ENCODE measurements around the gene EMSY. TPM values are rescaled to one million over a fixed set of nuclear protein-coding genes. Genes with fewer than 3 reads are reported as not detected.
A peak's percentile ranks its signal among the peaks of the same experiment; 100 is the strongest.
"Not testable (repeated sequence)": the region's sequence is repeated elsewhere in the genome, so short reads cannot be mapped to it uniquely, and the experiment has no call there.

Gene EMSY, protein sequence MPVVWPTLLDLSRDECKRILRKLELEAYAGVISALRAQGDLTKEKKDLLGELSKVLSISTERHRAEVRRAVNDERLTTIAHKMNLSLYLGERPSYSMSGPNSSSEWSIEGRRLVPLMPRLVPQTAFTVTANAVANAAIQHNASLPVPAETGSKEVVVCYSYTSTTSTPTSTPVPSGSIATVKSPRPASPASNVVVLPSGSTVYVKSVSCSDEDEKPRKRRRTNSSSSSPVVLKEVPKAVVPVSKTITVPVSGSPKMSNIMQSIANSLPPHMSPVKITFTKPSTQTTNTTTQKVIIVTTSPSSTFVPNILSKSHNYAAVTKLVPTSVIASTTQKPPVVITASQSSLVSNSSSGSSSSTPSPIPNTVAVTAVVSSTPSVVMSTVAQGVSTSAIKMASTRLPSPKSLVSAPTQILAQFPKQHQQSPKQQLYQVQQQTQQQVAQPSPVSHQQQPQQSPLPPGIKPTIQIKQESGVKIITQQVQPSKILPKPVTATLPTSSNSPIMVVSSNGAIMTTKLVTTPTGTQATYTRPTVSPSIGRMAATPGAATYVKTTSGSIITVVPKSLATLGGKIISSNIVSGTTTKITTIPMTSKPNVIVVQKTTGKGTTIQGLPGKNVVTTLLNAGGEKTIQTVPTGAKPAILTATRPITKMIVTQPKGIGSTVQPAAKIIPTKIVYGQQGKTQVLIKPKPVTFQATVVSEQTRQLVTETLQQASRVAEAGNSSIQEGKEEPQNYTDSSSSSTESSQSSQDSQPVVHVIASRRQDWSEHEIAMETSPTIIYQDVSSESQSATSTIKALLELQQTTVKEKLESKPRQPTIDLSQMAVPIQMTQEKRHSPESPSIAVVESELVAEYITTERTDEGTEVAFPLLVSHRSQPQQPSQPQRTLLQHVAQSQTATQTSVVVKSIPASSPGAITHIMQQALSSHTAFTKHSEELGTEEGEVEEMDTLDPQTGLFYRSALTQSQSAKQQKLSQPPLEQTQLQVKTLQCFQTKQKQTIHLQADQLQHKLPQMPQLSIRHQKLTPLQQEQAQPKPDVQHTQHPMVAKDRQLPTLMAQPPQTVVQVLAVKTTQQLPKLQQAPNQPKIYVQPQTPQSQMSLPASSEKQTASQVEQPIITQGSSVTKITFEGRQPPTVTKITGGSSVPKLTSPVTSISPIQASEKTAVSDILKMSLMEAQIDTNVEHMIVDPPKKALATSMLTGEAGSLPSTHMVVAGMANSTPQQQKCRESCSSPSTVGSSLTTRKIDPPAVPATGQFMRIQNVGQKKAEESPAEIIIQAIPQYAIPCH (N-terminal part only)
- 10 to 100 TPM; 23.2 to 26.7 TPM for total RNA-seq

DNA sequence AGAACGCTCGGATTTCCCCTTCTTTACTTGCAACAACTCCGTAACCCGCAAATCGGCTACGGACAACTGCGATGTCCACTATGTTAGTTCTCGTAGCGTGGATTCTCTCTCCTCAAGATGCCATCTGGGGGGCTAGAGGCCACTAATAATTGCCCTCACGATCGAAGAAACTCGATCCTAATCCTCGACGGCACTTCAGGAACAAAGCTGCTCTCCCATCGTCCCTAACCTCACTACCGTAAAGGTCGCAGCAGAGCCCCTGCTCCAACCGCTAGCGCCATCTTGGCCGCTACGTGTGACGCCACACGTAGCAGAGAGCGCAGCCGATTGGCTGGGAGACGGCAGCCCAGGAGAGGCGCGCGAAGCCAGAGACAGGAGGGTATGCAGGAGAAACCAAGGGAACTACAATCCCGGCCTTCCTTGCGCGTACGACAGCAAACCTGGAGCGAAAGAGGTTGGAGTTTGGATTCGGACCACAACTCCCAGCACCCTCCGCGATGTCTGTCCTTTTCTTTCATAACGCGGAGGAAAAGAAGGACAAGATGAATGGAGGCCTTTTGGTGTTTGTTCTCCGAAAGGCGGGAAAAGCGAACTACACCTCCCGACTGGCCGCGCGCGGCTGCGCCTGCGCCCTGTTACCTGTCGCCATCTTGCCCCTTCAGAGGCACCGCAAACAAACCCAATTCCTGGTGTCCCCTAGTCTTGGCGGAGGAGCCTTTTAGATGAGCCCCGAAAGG, at the start of gene EMSY:
EMSY (plus strand) TSS at position 635 of the 737 bp plus-strand sequence. CDS start 1,921 bp downstream, outside the sequence.
- H3K9me3 Mint-ChIP-seq: no peaks in the 10 kb centered on the region
- peaks cover 31% of the 10 kb centered on the region for H3K36me3 Mint-ChIP-seq (ENCODE audit: low read depth)
- intact Hi-C loops (cut with micrococcal nuclease): loop anchor here (1.0 to 10.0 kb wide), 10 partner anchors 20 to 1550 kb away; partner anchors contain the start of genes AAMDC, ACER3, GVQW3 and INTS4
- CTCF ChIA-PET: interaction anchor here (0.5 to 1.7 kb wide), 2 partner anchors 235 to 603 kb away, joined by 3 to 7 read pairs; no protein-coding TSS in a partner anchor
- peak within 1 kb of the TSS; percentile 96 for H3K27ac Mint-ChIP-seq
- peak within 1 kb of the TSS; percentile 95 for H3K4me3 Mint-ChIP-seq
- peaks cover 32% of the 10 kb centered on the region for H3K4me1 Mint-ChIP-seq (ENCODE audit: low read depth)
- no peaks in the 10 kb centered on the region for H3K27me3 Mint-ChIP-seq (ENCODE audit: low read depth)
- peak; percentile 95 for DNase-seq

DNA sequence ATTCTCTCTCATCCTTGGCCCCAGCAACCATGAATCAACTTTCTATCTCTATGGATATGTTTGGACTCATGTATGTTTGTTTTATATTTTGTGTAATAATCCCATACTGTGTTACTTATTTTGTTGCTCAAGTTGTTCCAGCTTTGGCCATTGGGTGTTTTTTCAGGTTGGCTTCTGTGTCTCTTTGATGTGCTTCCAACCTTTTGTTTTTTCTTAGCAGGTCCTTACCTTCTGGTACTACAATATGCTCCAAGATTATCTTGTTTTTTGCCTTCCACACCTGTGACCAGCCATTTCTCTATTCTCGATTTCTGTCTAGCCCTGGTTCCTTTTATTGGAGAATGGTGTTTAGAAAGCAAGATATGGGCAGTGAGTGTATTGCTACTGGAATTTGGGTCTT, 49.5 kb upstream of the EMSY start:
- intact Hi-C loops (cut with micrococcal nuclease): no loop called here
- DNase-seq: no peak
- Mint-ChIP-seq H3K9me3 (no peaks in the 10 kb centered on the region), H3K27me3 (ENCODE audit: low read depth) (no peaks in the 10 kb centered on the region), H3K4me1 (ENCODE audit: low read depth) (no peaks in the 10 kb centered on the region), H3K27ac (no peak overlapping the region), H3K4me3 (no peak overlapping the region), H3K36me3 (ENCODE audit: low read depth) (no peaks in the 10 kb centered on the region)
- CTCF ChIA-PET: interaction anchor here (1.0 kb wide), 1 partner anchor 72 kb away, joined by 3 read pairs; no protein-coding TSS in a partner anchor

DNA sequence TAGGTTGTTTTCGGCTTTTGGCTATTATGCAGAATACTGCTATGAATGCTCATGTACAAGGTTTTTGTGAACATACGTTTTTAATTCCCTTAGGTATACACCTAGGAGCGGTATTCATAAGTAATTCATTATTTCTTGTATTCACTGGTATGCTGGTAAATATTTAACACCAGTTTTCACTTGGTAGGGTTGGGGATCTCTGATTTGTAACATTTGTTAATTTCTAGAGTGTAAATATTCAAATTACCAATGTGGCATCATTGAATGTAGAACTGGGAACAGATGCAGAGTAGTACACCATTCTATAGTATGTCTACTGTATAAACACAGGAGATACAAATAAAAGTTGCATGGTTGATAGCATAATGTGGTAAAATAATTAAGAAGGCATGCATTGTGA, 47.4 kb upstream of the EMSY start:
- Mint-ChIP-seq H3K9me3 (no peaks in the 10 kb centered on the region), H3K36me3 (ENCODE audit: low read depth) (no peaks in the 10 kb centered on the region), H3K27me3 (ENCODE audit: low read depth) (no peaks in the 10 kb centered on the region), H3K4me1 (ENCODE audit: low read depth) (no peaks in the 10 kb centered on the region), H3K27ac (no peak overlapping the region), H3K4me3 (no peak overlapping the region)
- intact Hi-C loops (cut with micrococcal nuclease): no loop called here
- DNase-seq: no peak
- CTCF ChIA-PET: interaction anchor here (0.7 kb wide), 1 partner anchor 175 kb away, joined by 5 read pairs; no protein-coding TSS in a partner anchor

DNA sequence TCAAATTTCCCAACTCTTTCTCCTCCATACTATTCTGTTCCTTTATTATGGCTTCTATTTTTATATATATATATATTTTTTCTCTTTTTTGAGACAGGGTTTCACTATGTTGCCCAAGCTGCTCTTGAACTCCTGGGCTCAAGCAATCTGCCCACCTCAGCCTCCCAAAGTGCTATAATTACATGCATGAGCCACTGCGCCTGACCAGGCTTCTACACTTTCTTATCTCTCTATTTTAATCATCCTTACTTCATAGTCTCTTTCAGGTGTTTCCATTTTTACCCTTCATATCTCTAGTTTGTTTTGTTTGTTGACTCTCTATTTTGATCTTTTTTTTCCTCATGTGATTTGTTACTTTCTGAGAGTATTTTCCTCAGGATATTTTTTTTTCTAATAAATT, 43.9 kb upstream of the EMSY start:
- no peaks in the 10 kb centered on the region for H3K9me3 Mint-ChIP-seq
- CTCF ChIA-PET: no interaction called here
- H3K27ac Mint-ChIP-seq: no peak overlapping the region
- H3K36me3 Mint-ChIP-seq (ENCODE audit: low read depth): no peaks in the 10 kb centered on the region
- intact Hi-C loops (cut with micrococcal nuclease): no loop called here
- no peak for DNase-seq
- H3K27me3 Mint-ChIP-seq (ENCODE audit: low read depth): no peaks in the 10 kb centered on the region
- no peak overlapping the region for H3K4me3 Mint-ChIP-seq
- H3K4me1 Mint-ChIP-seq (ENCODE audit: low read depth): no peaks in the 10 kb centered on the region

DNA sequence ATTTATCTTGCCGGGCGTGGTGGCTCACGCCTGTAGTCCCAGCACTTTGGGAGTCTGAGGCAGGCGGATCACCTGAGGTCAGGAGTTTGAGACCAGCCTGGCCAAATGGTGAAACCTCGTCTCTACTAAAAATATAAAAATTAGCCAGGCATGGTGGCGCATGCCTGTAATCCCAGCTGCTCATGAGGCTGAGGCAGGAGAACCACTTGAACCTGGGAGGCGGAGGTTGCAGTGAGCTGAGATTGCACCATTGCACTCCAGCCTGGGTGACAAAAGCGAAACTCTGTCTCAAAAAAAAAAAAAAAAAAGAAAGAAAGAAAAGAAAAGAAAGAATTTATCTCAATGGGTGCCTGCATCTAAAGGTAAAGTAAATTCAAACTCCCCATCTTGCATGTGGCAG, 43.3 kb upstream of the EMSY start:
- CTCF ChIA-PET: interaction anchor here (0.6 kb wide), 1 partner anchor 111 kb away, joined by 3 read pairs; no protein-coding TSS in a partner anchor
- intact Hi-C loops (cut with micrococcal nuclease); H3K27me3 Mint-ChIP-seq (ENCODE audit: low read depth); H3K27ac Mint-ChIP-seq; H3K9me3 Mint-ChIP-seq; H3K4me3 Mint-ChIP-seq; H3K4me1 Mint-ChIP-seq (ENCODE audit: low read depth); DNase-seq; H3K36me3 Mint-ChIP-seq (ENCODE audit: low read depth): not testable (repeated sequence)

DNA sequence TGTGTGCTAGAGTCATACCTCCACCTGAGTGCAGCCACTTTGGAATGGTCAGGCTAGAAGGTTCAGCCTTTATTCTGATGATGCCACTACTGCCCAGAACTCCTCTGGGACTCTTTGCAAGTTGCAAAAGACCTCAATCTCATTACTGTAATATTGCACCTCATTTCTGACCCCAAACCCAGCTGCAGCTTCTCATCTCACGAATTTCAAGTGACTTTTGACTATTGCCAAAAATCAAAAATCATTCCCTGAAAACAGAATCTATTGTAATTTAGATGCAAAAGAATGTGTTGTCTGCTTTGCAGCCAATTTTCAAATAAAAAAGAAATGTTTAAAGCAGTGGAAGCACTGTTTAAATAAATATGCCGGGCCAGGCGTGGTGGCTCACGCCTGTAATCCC, 38.5 kb upstream of the EMSY start:
- Mint-ChIP-seq H3K36me3 (ENCODE audit: low read depth) (no peaks in the 10 kb centered on the region), H3K9me3 (no peaks in the 10 kb centered on the region), H3K27ac (no peak overlapping the region), H3K4me3 (no peak overlapping the region), H3K27me3 (ENCODE audit: low read depth) (no peaks in the 10 kb centered on the region), H3K4me1 (ENCODE audit: low read depth) (no peaks in the 10 kb centered on the region)
- no peak for DNase-seq
- CTCF ChIA-PET: no interaction called here
- intact Hi-C loops (cut with micrococcal nuclease): no loop called here

DNA sequence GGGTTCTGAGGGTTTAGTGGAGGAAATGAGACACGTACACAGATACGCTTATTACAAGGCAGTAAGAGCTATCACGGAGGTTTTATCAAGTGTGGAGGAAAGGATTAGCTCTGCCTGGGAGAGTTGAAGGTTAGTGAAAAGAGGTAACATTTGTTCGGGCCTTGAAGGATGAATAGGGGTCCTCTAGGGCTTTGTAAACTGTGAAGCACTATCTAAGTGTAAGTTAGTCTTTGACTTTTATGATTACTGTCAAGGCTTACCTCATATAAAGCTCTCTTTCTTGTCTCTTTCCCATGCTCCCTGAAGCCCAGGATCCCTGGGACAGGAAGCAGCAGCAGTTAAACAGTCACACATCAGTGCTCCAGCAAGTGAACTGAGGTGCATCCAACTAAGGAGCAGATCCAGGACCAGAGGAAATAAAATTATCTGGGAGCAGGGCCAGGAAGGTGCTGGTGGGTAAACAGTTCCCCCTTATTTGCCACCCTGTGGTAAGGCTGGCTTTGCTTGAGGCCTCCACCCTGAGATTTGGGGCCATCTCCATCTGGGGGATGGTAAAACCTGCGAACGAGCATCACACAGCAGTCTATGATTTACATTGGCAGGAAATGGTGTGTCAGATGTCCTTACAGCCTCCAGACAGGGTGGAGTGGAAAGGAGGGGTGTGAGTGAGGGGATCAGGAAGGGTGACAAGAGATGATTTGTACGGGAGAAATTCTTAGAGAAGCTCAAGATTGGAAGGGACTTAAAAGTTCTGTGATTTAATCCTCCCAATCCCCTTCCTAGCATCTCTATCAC, 36.5 kb upstream of the EMSY start:
- H3K4me1 Mint-ChIP-seq (ENCODE audit: low read depth): no peaks in the 10 kb centered on the region

DNA sequence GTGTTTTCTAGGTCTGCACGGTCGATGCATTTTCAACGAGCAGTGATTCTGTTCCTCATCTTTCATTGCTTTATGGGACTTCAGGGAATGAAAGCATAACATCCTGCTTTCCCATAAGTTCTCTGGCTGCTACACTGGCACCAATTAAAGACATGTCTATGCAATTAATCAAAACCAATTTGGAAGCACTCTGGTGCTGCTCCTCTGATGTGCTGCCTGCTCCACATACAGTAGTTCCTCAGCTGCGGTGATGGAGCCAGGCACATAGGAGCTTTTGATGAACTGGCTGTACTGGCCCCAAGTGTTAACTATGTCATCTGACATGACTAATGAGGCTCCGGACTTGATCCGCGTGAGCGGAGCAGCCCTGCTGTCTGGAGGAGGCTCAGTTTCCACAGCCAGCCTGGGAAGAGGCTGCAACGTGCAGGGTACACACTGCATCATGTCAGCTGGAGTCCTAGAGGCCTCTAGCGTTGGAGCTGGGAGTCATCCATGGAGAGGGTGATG, 33.9 kb upstream of the EMSY start:
- CTCF ChIA-PET: no interaction called here
- H3K27me3 Mint-ChIP-seq (ENCODE audit: low read depth): no peaks in the 10 kb centered on the region
- no peaks in the 10 kb centered on the region for H3K9me3 Mint-ChIP-seq
- intact Hi-C loops (cut with micrococcal nuclease): no loop called here
- no peaks in the 10 kb centered on the region for H3K4me1 Mint-ChIP-seq (ENCODE audit: low read depth)
- no peak for DNase-seq
- H3K27ac Mint-ChIP-seq: no peak overlapping the region
- H3K36me3 Mint-ChIP-seq (ENCODE audit: low read depth): no peaks in the 10 kb centered on the region
- no peak overlapping the region for H3K4me3 Mint-ChIP-seq

More for the DNA sequence above, 36.5 kb upstream of the EMSY start:
- Mint-ChIP-seq H3K9me3 (no peaks in the 10 kb centered on the region), H3K4me3 (no peak overlapping the region), H3K27me3 (ENCODE audit: low read depth) (no peaks in the 10 kb centered on the region), H3K36me3 (ENCODE audit: low read depth) (no peaks in the 10 kb centered on the region), H3K27ac (no peak overlapping the region)
- CTCF ChIA-PET: no interaction called here
- intact Hi-C loops (cut with micrococcal nuclease): no loop called here
- no peak for DNase-seq

DNA sequence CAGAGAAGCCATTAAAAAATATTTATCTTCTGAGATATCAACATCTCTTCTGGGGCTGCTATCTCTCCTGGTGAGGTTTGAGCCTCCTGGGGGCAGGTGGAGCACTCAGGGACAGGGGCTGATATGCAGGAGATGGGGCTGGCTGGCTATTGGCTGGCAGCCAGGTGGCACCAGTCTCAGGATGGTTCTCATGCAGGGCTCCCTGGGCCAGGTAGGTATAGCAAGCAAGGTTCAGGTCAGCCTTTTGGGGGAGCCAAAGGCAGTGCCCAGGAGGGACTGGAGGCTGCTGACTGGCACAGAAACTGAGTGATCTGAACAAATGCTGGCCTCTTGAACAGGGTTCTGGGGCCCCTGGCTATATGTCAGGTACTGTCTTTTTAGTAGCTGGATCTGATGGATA, 29.7 kb upstream of the EMSY start:
- CTCF ChIA-PET: no interaction called here
- Mint-ChIP-seq H3K36me3 (ENCODE audit: low read depth) (no peaks in the 10 kb centered on the region), H3K9me3 (no peaks in the 10 kb centered on the region), H3K4me3 (no peak overlapping the region), H3K4me1 (ENCODE audit: low read depth) (no peaks in the 10 kb centered on the region), H3K27me3 (ENCODE audit: low read depth) (peaks cover 5% of the 10 kb centered on the region), H3K27ac (no peak overlapping the region)
- DNase-seq: peak; percentile 40
- intact Hi-C loops (cut with micrococcal nuclease): no loop called here

DNA sequence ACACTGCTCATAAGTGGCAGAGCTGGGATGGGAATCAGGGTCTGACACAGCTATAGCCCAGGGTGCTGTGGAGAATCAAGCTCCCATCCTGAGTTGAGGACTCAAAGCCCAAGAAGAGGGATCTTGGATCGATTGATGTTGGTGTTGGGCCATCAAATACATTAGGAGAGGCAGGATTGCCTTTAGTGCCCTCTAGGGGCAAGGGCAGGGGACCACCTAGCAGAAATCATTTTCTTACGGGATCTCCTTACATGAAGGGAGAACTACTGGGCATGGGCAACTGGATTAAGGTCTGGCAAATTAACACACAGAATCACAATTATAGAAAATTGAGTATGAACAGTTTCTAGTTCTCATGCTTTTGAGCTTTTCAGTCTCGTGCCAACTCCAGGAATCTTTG, 24.9 kb upstream of the EMSY start:
- intact Hi-C loops (cut with micrococcal nuclease): loop anchor here (2.0 to 5.0 kb wide), 4 partner anchors 38 to 261 kb away; partner anchors contain the start of genes GVQW3, THAP12 and WNT11
- CTCF ChIA-PET: interaction anchor here (0.8 to 1.6 kb wide), 3 partner anchors 10 to 211 kb away, joined by 4 to 6 read pairs (median 4); no protein-coding TSS in a partner anchor
- peak; percentile 32 for DNase-seq
- Mint-ChIP-seq H3K27ac (no peak overlapping the region), H3K9me3 (no peaks in the 10 kb centered on the region), H3K4me1 (ENCODE audit: low read depth) (peaks cover 7% of the 10 kb centered on the region), H3K4me3 (no peak overlapping the region), H3K36me3 (ENCODE audit: low read depth) (no peaks in the 10 kb centered on the region), H3K27me3 (ENCODE audit: low read depth) (peaks cover 5% of the 10 kb centered on the region)

Data from activated naive CD4-positive, alpha-beta T cell treated with anti-CD3 and anti-CD28 coated beads for 36 hours (primary cell).